ENCODE data around the gene RNF43.

RNF43 gene

DNA sequence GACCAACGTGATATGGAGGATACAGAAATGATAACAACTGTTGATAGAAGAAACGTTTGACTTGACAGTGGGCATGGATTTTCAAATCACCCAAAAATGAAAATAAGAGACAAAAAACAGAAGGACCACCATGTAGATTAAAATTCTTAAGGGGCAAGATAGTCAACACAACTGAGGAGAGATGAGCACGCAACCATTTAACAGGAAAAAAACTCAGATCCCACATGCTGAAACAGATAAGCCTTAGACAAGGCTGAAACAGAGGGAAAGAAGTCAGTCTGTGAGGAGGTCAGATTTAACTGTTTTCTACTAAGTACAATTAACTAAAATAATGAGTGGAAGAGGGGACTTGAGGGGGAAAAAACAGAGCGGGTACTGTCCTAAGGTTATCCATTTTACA is 21.2 kb downstream of the RNF43 start:
- DNase-seq (ENCODE audit: insufficient read length, low spot score) = no peak
- no peak for FAIRE-seq
- TF ChIP-seq POLR2AphosphoS5 (IDR thresholded peaks at IDR 0.05; ENCODE audit: low read depth, low read length) = no peak
- no peak for TF ChIP-seq TAF1 (IDR thresholded peaks at IDR 0.05; ENCODE audit: low read depth, low read length)
- no peak for TF ChIP-seq PAX5 (IDR thresholded peaks at IDR 0.05; ENCODE audit: insufficient read depth, low read length, severe bottlenecking)
- no peak for TF ChIP-seq POLR2A (IDR thresholded peaks at IDR 0.05; ENCODE audit: low read depth, low read length)
- no peak for TF ChIP-seq SPI1 (IDR thresholded peaks at IDR 0.05; ENCODE audit: low read depth, low read length)
- TF ChIP-seq POU2F2 (IDR thresholded peaks at IDR 0.05; ENCODE audit: low read depth, low read length) = no peak

DNA sequence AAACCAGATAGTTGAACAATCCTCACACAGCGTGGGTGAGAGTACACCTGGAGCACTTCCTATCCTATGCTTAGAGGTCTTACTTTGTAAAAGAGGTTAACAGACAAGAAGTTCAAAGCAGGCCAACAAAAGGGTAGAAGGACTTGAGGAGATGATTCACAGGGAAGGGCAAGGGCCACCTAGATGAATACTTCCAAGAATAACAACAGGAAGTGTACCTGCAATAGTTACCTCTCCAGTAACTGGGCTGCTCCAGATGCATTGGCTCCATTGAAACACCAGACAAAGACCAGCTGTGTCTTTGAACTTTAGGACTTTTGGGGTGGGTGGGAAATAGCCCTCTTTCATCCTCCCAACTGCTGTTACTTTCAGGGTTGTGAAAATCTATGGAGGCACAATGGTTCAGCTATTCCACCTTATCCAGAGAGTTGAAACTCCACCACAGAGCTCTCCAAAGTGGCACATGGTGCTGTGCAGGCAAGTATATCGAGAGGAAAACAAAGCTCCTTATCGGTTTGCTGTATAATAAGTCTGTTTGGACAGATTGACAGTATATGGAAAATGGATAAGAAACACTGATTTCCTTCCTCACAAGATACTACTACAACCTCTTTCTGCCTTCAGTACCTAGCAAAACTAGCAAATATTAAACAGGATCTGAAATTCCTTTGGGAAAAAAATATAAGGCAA is 22.7 kb downstream of the RNF43 start:
- TF ChIP-seq PAX5 (IDR thresholded peaks at IDR 0.05; ENCODE audit: insufficient read depth, low read length, severe bottlenecking) (no peak), TAF1 (IDR thresholded peaks at IDR 0.05; ENCODE audit: low read depth, low read length) (no peak), POLR2AphosphoS5 (IDR thresholded peaks at IDR 0.05; ENCODE audit: low read depth, low read length) (no peak), SPI1 (IDR thresholded peaks at IDR 0.05; ENCODE audit: low read depth, low read length) (no peak), POLR2A (IDR thresholded peaks at IDR 0.05; ENCODE audit: low read depth, low read length) (no peak), POU2F2 (IDR thresholded peaks at IDR 0.05; ENCODE audit: low read depth, low read length) (no peak)
- FAIRE-seq (peak; percentile 38), DNase-seq (ENCODE audit: insufficient read length, low spot score) (no peak)

DNA sequence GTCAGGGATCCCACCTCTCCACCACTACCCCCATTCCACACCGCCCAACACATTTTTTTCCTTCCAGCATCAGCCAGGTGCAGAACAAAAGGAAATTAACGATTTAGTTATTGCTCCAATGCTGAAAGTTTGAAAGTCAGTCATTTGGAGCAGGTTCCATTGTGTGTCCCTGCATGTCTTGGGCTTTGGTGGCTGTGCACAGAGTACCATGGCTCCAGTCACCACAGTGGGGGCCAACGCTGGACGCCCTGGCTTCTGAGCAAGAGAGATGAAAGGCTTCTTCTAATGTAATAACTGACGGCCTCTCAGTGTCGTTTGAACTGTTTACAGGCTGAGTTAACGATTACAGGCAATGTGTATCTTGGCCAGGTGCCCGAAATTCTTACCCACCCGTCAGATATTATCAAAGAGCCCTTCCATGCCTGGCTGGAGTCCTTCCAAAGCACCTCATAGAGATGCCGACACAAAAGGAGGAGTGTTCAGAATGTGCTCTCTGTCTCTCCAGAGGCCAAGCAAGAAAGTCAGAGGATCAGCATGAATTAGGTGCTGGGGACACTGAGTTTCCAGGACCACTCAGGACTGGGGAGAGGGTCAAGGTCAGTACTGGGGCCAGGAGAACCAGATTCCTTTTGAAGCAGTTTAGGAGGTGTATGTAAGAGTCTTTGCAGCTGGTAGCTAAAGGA is 25.9 kb downstream of the RNF43 start:
- FAIRE-seq (no peak), DNase-seq (ENCODE audit: insufficient read length, low spot score) (no peak)
- TF ChIP-seq POU2F2 (IDR thresholded peaks at IDR 0.05; ENCODE audit: low read depth, low read length) (no peak), POLR2AphosphoS5 (IDR thresholded peaks at IDR 0.05; ENCODE audit: low read depth, low read length) (no peak), TAF1 (IDR thresholded peaks at IDR 0.05; ENCODE audit: low read depth, low read length) (no peak), SPI1 (IDR thresholded peaks at IDR 0.05; ENCODE audit: low read depth, low read length) (no peak), POLR2A (IDR thresholded peaks at IDR 0.05; ENCODE audit: low read depth, low read length) (no peak), PAX5 (IDR thresholded peaks at IDR 0.05; ENCODE audit: insufficient read depth, low read length, severe bottlenecking) (no peak)

DNA sequence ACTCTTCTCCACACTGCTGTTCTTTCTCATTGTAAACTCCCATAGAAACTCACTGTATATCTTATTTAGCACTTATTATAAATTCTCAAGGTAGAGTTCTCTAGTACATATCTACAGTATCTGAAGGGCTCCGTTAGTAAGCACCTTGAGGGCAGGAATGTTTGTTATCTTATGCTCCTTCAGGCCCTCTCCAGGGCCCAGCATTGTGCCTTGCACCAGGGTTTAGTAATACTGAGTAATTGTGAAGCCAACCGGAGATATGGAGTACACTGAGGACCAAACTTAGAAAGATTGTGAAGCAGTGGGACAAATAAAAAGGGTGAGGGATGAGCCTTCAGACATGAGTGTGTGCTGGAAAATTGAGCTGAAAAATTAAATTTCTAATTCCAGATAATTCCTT is 26.4 kb downstream of the RNF43 start:
- DNase-seq (ENCODE audit: insufficient read length, low spot score) (no peak), FAIRE-seq (no peak)
- TF ChIP-seq TAF1 (IDR thresholded peaks at IDR 0.05; ENCODE audit: low read depth, low read length) (no peak), POU2F2 (IDR thresholded peaks at IDR 0.05; ENCODE audit: low read depth, low read length) (no peak), POLR2A (IDR thresholded peaks at IDR 0.05; ENCODE audit: low read depth, low read length) (no peak), POLR2AphosphoS5 (IDR thresholded peaks at IDR 0.05; ENCODE audit: low read depth, low read length) (no peak), SPI1 (IDR thresholded peaks at IDR 0.05; ENCODE audit: low read depth, low read length) (no peak), PAX5 (IDR thresholded peaks at IDR 0.05; ENCODE audit: insufficient read depth, low read length, severe bottlenecking) (no peak)

DNA sequence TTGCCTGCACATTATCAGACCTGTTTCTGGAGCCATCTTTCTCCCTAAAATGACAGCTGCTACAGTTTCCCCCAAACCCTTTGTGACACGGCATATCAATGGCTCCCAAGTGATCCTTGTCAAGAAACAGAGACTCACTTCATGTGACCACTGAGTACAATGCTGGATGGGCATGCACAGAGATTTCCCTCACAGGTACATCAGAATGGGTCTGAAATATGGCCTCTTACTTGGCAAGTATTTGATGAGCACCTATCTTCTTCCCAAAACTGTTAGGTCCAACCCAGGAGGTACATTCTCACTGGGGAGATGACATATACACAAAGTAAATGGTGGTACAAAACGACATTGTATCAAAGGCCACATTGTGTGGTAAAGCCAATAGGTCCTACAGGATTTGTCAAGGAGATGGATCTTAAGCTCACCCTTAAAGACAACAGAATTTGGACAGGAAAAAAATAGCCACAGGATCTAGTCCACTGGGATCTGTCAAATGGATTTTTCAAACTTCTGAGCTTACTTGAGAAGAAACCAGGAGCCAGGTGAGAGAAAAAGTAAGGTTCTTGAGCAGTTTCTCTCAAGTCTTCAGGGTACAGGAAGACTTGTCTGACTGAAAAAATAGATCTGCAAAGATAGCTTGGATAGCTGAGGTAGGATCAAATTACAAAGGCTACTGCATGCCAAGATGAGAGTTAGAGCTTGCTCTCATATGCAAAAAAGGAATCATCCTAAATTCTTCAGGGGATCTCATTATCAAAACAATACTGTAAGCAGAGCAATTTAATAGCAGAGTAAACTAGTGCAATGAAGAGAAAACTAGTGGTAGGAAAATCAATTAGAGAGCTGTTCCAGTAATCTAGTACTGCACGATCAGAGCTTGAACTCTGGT is 28.8 kb downstream of the RNF43 start:
- FAIRE-seq (no peak), DNase-seq (ENCODE audit: insufficient read length, low spot score) (no peak)
- TF ChIP-seq POLR2A (IDR thresholded peaks at IDR 0.05; ENCODE audit: low read depth, low read length) = no peak
- no peak for TF ChIP-seq PAX5 (IDR thresholded peaks at IDR 0.05; ENCODE audit: insufficient read depth, low read length, severe bottlenecking)
- TF ChIP-seq TAF1 (IDR thresholded peaks at IDR 0.05; ENCODE audit: low read depth, low read length) = no peak
- no peak for TF ChIP-seq POU2F2 (IDR thresholded peaks at IDR 0.05; ENCODE audit: low read depth, low read length)
- no peak for TF ChIP-seq POLR2AphosphoS5 (IDR thresholded peaks at IDR 0.05; ENCODE audit: low read depth, low read length)
- no peak for TF ChIP-seq SPI1 (IDR thresholded peaks at IDR 0.05; ENCODE audit: low read depth, low read length)

DNA sequence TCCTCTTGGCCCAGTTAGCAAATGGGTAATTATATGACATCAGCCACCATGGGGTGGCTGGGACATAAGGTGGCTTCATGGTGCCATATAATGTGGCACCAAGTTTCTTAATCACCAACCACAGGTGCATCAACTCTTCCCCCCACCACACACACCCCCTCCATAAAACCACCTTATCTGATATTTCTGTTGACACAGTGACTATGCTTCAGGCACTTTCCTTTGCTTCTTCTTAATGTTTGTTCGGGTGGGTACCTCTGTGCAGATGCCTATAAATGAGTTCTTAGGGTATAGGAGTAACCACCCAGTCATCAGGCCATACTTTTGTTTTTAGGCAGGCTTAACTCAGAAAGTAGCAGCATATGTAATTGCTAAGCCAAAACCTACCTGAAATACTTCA is 29.5 kb downstream of the RNF43 start:
- DNase-seq (ENCODE audit: insufficient read length, low spot score) = no peak
- TF ChIP-seq POLR2AphosphoS5 (IDR thresholded peaks at IDR 0.05; ENCODE audit: low read depth, low read length) (no peak), PAX5 (IDR thresholded peaks at IDR 0.05; ENCODE audit: insufficient read depth, low read length, severe bottlenecking) (no peak), POU2F2 (IDR thresholded peaks at IDR 0.05; ENCODE audit: low read depth, low read length) (no peak), POLR2A (IDR thresholded peaks at IDR 0.05; ENCODE audit: low read depth, low read length) (no peak), SPI1 (IDR thresholded peaks at IDR 0.05; ENCODE audit: low read depth, low read length) (no peak), TAF1 (IDR thresholded peaks at IDR 0.05; ENCODE audit: low read depth, low read length) (no peak)
- FAIRE-seq = no peak

DNA sequence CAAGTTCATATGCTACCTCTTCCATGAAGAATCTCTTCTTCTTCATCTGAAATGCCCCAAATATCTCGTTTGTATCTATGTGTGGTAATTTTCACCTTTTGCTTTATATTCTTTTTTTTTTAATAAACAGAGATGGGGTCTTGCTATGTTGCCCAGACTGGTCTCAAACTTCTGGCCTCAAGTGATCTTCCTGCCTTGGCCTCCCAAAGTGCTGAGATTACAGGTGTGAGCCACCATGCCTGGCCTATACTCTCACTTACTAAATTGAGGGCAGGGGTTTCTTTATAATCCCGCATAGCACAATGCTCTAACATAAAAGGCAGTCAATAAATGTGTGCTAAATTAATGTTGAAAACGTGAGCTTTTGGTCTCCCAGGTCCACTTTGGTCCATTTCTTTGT is 30.6 kb downstream of the RNF43 start:
- no peak for TF ChIP-seq POU2F2 (IDR thresholded peaks at IDR 0.05; ENCODE audit: low read depth, low read length)
- TF ChIP-seq SPI1 (IDR thresholded peaks at IDR 0.05; ENCODE audit: low read depth, low read length) = no peak
- TF ChIP-seq POLR2A (IDR thresholded peaks at IDR 0.05; ENCODE audit: low read depth, low read length) = no peak
- TF ChIP-seq PAX5 (IDR thresholded peaks at IDR 0.05; ENCODE audit: insufficient read depth, low read length, severe bottlenecking) = no peak
- TF ChIP-seq POLR2AphosphoS5 (IDR thresholded peaks at IDR 0.05; ENCODE audit: low read depth, low read length) = no peak
- no peak for TF ChIP-seq TAF1 (IDR thresholded peaks at IDR 0.05; ENCODE audit: low read depth, low read length)
- DNase-seq (ENCODE audit: insufficient read length, low spot score) (no peak), FAIRE-seq (no peak)

DNA sequence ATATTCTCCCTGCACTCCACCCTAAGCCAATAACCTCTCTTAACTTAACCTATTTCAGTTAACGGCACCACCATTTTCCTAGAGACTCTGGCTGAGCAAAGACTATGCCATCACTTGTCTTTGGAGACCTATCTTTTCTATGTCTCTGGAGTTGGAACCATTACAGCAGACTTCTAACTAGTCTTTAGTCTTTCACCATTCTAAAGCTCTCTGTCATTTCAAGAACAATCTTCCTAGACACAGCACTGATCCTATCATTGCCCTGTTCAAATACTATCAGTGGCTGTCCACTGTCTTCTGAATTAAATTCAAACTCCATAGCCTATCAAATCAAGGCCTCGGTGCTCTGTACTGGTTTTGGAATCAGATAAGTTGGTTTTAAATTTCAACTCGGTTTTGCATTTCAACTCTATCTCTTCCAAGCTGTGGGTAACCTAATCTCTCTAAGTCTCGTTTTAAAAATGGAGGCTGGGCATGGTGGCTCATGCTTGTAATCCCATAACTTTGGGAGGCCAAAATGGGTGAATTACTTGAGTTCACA is 31.9 kb downstream of the RNF43 start:
- TF ChIP-seq PAX5 (IDR thresholded peaks at IDR 0.05; ENCODE audit: insufficient read depth, low read length, severe bottlenecking) (no peak), SPI1 (IDR thresholded peaks at IDR 0.05; ENCODE audit: low read depth, low read length) (no peak)

DNA sequence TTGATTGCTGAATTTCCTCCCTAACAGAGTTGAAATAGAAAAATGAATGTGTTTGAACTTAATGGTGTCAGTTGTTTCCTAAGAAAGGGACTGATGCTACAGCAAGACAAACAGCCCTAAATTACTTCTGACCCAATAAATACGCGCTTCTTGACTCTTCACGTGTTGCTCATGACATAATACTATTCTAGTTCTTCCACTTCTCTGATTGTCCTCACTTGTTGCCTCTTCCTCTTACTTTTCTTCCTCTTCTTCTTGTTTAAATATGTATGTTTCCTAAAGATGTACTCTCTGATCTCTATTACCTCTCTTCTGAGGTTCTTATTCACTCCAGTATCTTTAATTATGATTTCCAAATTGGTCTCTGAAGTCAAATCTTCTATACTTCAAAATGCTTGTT is 32.4 kb downstream of the RNF43 start:
- DNase-seq (ENCODE audit: insufficient read length, low spot score) = no peak
- TF ChIP-seq POU2F2 (IDR thresholded peaks at IDR 0.05; ENCODE audit: low read depth, low read length) (no peak), TAF1 (IDR thresholded peaks at IDR 0.05; ENCODE audit: low read depth, low read length) (no peak), PAX5 (IDR thresholded peaks at IDR 0.05; ENCODE audit: insufficient read depth, low read length, severe bottlenecking) (no peak), POLR2A (IDR thresholded peaks at IDR 0.05; ENCODE audit: low read depth, low read length) (no peak), POLR2AphosphoS5 (IDR thresholded peaks at IDR 0.05; ENCODE audit: low read depth, low read length) (no peak), SPI1 (IDR thresholded peaks at IDR 0.05; ENCODE audit: low read depth, low read length) (no peak)
- FAIRE-seq = no peak

More for the DNA sequence above, 31.9 kb downstream of the RNF43 start:
- FAIRE-seq (no peak), DNase-seq (ENCODE audit: insufficient read length, low spot score) (no peak)

Data from GM12891 (cell line).